SU-DHL-6 (cell line): ENCODE results near the gene CORO1C.

Experiments used
- H2AFZ ChIP-seq: fragments of 200-600 bp; sonication (generic); 2 replicates; pipeline ENCODE4 v1.6.1; 2014; ENCODE audit warnings: low read depth, mild to moderate bottlenecking, moderate library complexity, mixed read lengths, antibody characterized with exemption, low read length; ENCODE audit not compliant: severe bottlenecking
- H3F3A ChIP-seq: fragments of 200-600 bp; shearing (Covaris generic); 2 replicates; pipeline ENCODE4 v1.6.0; 2016; ENCODE audit warnings: antibody characterized with exemption, mild to moderate bottlenecking; ENCODE audit not compliant: insufficient read depth
- H3K27ac ChIP-seq: fragments of 200-600 bp; sonication (generic); 2 replicates; pipeline ENCODE4 v1.5.1; 2016; ENCODE audit warnings: low read depth, mild to moderate bottlenecking, low read length, moderate library complexity, mixed read lengths
- H3K27me3 ChIP-seq: fragments of 200-600 bp; sonication (generic), shearing (Covaris generic); 2 replicates; pipeline ENCODE4 v1.6.0; 2014; ENCODE audit warnings: mild to moderate bottlenecking, low read length
- H3K36me3 ChIP-seq: fragments of 200-600 bp; sonication (generic); 2 replicates; pipeline ENCODE4 v1.6.1; 2014; ENCODE audit warnings: mild to moderate bottlenecking, low read length, mixed read lengths
- H3K4me2 ChIP-seq: fragments of 300-600, 200-600 bp; shearing (Covaris generic), sonication (generic); 2 replicates; pipeline ENCODE4 v1.6.0; 2014; ENCODE audit warnings: low read length, low read depth, mild to moderate bottlenecking; ENCODE audit not compliant: poor library complexity, severe bottlenecking
- H3K4me3 ChIP-seq: fragments of 200-600 bp; sonication (generic); 2 replicates; pipeline ENCODE4 v1.5.1; 2014; ENCODE audit warnings: antibody characterized with exemption, low read length, mild to moderate bottlenecking, mixed read lengths; ENCODE audit not compliant: insufficient read depth, poor library complexity, severe bottlenecking
- H3K79me2 ChIP-seq: fragments of 200-600 bp; sonication (generic); 2 replicates; pipeline ENCODE4 v1.6.1; 2014; ENCODE audit warnings: mild to moderate bottlenecking, low read length, moderate library complexity; ENCODE audit not compliant: insufficient read depth
- H3K9ac ChIP-seq: fragments of 200-600 bp; sonication (generic); 2 replicates; pipeline ENCODE4 v1.7.0; 2014; ENCODE audit warnings: mild to moderate bottlenecking, low read length
- H3K9me2 ChIP-seq: fragments of 200-600 bp; sonication (generic); replicated peaks from 2 replicates; pipeline ENCODE4 v1.6.1; 2014; ENCODE audit warnings: low read length; ENCODE audit not compliant: insufficient read depth
- H3K9me3 ChIP-seq: fragments of 200-600 bp; sonication (generic); 2 replicates; pipeline ENCODE4 v1.6.1; 2014; ENCODE audit warnings: low read length, mixed read lengths; ENCODE audit not compliant: insufficient read depth
- H4K20me1 ChIP-seq: fragments of 200-600 bp; sonication (generic); 2 replicates; pipeline ENCODE4 v1.6.1; 2014; ENCODE audit warnings: low read depth, mild to moderate bottlenecking, antibody characterized with exemption, low read length, moderate library complexity, mixed read lengths
- CTCF ChIP-seq: fragments of 200-600 bp; sonication (generic); IDR thresholded peaks from one replicate; pipeline ENCODE4 v1.5.1; 2017; ENCODE audit warnings: antibody characterized with exemption, mild to moderate bottlenecking, low read length, moderate library complexity; ENCODE audit not compliant: insufficient read depth, poor library complexity, severe bottlenecking
- EZH2phosphoT487 ChIP-seq: fragments of 200-600 bp; sonication (generic), shearing (Covaris generic); conservative IDR thresholded peaks from 2 replicates; pipeline ENCODE4 v1.6.1; 2018; ENCODE audit warnings: mild to moderate bottlenecking, antibody characterized with exemption, low read length, moderate library complexity, mixed read lengths

Gene CORO1C

GRCh38 chr12:108616941-108617858 is 114.1 kb downstream of the CORO1C start:
- TF ChIP-seq CTCF, result no peak
- no peak for TF ChIP-seq EZH2phosphoT487
- Histone ChIP-seq H3F3A (no peaks in the 10 kb centered on the region), H3K9me2 (no peaks in the 10 kb centered on the region), H3K27ac (no peak overlapping the region), H3K9me3 (peaks cover 7% of the 10 kb centered on the region; the same call in 1 of the 2 replicates), H3K4me3 (no peak overlapping the region), H3K4me2 (no peak overlapping the region), H4K20me1 (no peaks in the 10 kb centered on the region), H3K36me3 (no peaks in the 10 kb centered on the region), H3K79me2 (no peaks in the 10 kb centered on the region), H2AFZ (no peak overlapping the region), H3K27me3 (no peaks in the 10 kb centered on the region), H3K9ac (no peak overlapping the region)

DNA sequence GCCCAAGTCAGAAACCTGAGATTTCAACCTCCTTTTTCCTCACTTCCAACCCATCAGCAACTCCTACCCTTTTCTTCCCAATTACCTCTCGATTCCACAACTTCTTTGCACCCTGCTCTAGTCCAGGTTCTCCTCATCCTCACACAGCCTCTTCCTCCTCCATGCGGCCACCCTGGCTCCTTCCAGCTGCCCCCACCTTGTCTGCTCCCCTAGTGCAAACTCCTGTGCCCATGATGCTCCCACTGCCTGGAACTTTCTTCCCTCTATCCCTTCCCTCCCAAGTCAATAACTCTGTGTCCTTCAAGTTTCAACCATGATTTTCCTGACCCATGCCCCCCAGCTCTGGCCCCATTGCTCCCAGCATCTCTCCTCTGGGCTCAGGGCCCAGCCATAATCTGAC is 115.0 kb downstream of the CORO1C start:
- Histone ChIP-seq H3K9ac (no peak overlapping the region), H3F3A (no peaks in the 10 kb centered on the region)

GRCh38 chr12:108615918-108616317 is 115.4 kb downstream of the CORO1C start:
- Histone ChIP-seq H3K79me2 (no peaks in the 10 kb centered on the region), H3K4me3 (no peak overlapping the region), H3K9me3 (peaks cover 7% of the 10 kb centered on the region; the same call in 1 of the 2 replicates), H3F3A (no peaks in the 10 kb centered on the region), H3K9ac (no peak overlapping the region), H3K9me2 (no peaks in the 10 kb centered on the region), H4K20me1 (no peaks in the 10 kb centered on the region), H2AFZ (no peak overlapping the region), H3K4me2 (no peak overlapping the region), H3K27me3 (no peaks in the 10 kb centered on the region), H3K27ac (no peak overlapping the region), H3K36me3 (no peaks in the 10 kb centered on the region)
- no peak for TF ChIP-seq CTCF
- no peak for TF ChIP-seq EZH2phosphoT487

More for the DNA sequence above, 115.0 kb downstream of the CORO1C start:
- Histone ChIP-seq H3K36me3 (no peaks in the 10 kb centered on the region), H2AFZ (no peak overlapping the region), H3K79me2 (no peaks in the 10 kb centered on the region), H3K4me2 (no peak overlapping the region), H3K9me2 (no peaks in the 10 kb centered on the region), H3K27me3 (no peaks in the 10 kb centered on the region), H3K27ac (no peak overlapping the region), H3K9me3 (peaks cover 7% of the 10 kb centered on the region; the same call in 1 of the 2 replicates), H3K4me3 (no peak overlapping the region), H4K20me1 (no peaks in the 10 kb centered on the region)
- TF ChIP-seq CTCF (no peak), EZH2phosphoT487 (no peak)
